ENCODE data around the gene SLC18A2.

Gene SLC18A2

DNA sequence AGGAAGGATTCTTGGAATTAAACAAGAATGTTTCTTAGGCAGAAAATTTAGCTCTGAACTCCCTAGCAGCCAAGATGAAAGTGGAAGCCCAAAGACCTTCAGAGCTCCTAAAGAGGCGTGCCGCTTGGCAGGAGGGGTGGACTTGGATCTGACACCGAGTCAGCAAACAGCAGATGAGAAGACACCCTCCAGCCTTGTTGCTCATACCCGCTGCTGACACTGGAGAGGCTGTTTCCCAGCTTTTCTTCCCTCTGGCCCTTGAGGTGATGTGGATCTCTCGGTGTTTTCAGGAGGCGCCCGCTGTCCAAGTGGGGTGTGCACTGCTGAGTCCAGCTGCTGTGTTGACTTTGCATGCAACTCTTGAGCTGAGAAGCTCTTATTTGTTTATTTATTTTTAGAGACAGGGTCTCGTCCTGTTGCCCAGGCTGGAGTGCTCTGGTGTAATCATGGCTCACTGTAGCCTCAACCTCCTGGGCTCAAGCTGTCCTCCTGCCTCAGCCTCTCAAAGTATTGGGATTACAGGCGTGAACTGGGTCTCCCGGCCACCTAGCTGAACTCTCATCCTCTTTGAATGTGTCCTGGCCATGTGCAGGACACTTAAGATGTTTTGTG is 21.5 kb downstream of the SLC18A2 start:
- no peak overlapping the region for H3K9ac ChIP-seq (ENCODE audit: low read depth in 1 of 2, low read length in 2 of 2)
- no peak overlapping the region for H3K27ac ChIP-seq (ENCODE audit: low read depth in 2 of 2, low read length in 2 of 2)
- no peaks in the 10 kb centered on the region for H3K9me3 ChIP-seq (ENCODE audit: control insufficient read depth in 2 of 2, low read length in 2 of 2)
- H3K36me3 ChIP-seq (ENCODE audit: control insufficient read depth in 2 of 2, insufficient read depth in 2 of 2, low read length in 2 of 2), result no peaks in the 10 kb centered on the region
- no peak overlapping the region for H3K4me3 ChIP-seq (ENCODE audit: low read length in 2 of 2)
- H3K27me3 ChIP-seq (ENCODE audit: control insufficient read depth in 2 of 2, insufficient read depth in 2 of 2, low read length in 2 of 2), result peaks cover 5 to 12% of the 10 kb centered on the region in 2 donors
- no peaks in the 10 kb centered on the region for H3K4me1 ChIP-seq (ENCODE audit: control insufficient read depth in 2 of 2, insufficient read depth in 2 of 2, low read length in 2 of 2)

DNA sequence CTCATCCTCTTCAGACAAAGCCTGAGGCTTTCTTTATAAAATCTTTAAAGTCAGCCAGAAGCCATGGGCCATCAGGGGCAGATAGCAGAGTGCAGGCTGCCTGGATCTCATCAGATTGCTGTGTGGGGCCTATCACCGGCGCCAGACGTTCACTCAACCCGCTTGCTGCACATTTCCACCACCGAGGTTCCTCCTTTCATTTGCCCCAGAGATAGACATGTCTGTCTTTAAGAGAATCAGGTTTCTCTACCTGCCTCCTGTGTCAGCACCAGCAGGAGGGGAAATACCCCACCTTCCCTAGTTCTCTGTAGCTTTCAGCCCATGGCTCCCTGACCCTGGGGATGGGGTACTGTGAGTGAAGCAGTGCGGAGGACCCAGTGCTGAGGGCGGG is 22.0 kb downstream of the SLC18A2 start:
- Histone ChIP-seq H3K4me1 (ENCODE audit: control insufficient read depth in 2 of 2, insufficient read depth in 2 of 2, low read length in 2 of 2) (no peaks in the 10 kb centered on the region), H3K9ac (ENCODE audit: low read depth in 1 of 2, low read length in 2 of 2) (no peak overlapping the region), H3K9me3 (ENCODE audit: control insufficient read depth in 2 of 2, low read length in 2 of 2) (no peaks in the 10 kb centered on the region), H3K4me3 (ENCODE audit: low read length in 2 of 2) (no peak overlapping the region), H3K36me3 (ENCODE audit: control insufficient read depth in 2 of 2, insufficient read depth in 2 of 2, low read length in 2 of 2) (no peaks in the 10 kb centered on the region), H3K27ac (ENCODE audit: low read depth in 2 of 2, low read length in 2 of 2) (no peak overlapping the region), H3K27me3 (ENCODE audit: control insufficient read depth in 2 of 2, insufficient read depth in 2 of 2, low read length in 2 of 2) (peaks cover 5 to 12% of the 10 kb centered on the region in 2 donors)

DNA sequence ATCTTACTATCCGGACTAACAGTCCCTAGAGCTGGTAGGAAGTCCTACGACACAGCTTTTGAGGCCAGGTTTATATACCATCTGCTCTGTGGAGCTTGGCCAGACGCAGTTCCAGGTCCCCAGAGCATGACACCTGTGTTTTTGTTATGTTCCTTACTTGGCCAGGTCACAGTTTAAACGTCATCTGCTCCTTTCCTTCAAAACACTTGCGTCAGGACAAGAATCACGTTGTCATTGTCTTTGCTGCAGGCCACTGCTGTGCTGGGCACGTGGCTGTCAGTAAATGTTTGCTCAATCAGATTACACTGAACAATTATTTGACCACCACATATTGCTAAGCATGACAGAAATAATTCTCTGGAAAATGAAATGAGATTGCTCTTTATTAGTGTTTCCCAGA is 23.9 kb downstream of the SLC18A2 start:
- H3K27ac ChIP-seq (ENCODE audit: low read depth in 2 of 2, low read length in 2 of 2), result no peak overlapping the region
- H3K9ac ChIP-seq (ENCODE audit: low read depth in 1 of 2, low read length in 2 of 2), result no peak overlapping the region
- no peak overlapping the region for H3K4me3 ChIP-seq (ENCODE audit: low read length in 2 of 2)
- no peaks in the 10 kb centered on the region for H3K9me3 ChIP-seq (ENCODE audit: control insufficient read depth in 2 of 2, low read length in 2 of 2)
- peaks cover 5 to 7% of the 10 kb centered on the region in 2 donors for H3K27me3 ChIP-seq (ENCODE audit: control insufficient read depth in 2 of 2, insufficient read depth in 2 of 2, low read length in 2 of 2)
- H3K36me3 ChIP-seq (ENCODE audit: control insufficient read depth in 2 of 2, insufficient read depth in 2 of 2, low read length in 2 of 2), result no peaks in the 10 kb centered on the region
- no peaks in the 10 kb centered on the region for H3K4me1 ChIP-seq (ENCODE audit: control insufficient read depth in 2 of 2, insufficient read depth in 2 of 2, low read length in 2 of 2)

DNA sequence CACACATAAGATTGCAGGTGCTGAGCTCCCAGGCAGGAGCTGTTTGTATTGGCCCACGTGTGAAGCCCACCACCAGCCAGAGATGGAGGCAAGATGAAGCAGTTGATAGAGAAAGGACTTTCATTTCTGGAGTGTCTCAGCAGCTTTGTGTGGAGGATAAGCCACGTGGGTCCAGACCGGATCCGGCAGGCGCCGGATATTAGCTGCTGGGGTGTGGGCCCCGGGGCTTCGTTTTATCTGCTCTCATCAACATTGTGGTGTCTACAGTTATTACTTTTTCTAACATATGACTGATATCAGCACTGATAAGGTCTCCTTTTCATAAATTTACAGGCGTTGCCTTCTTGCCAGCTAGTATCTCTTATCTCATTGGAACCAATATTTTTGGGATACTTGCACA is 25.5 kb downstream of the SLC18A2 start:
- H3K27ac ChIP-seq (ENCODE audit: low read depth in 2 of 2, low read length in 2 of 2), result no peak overlapping the region
- H3K36me3 ChIP-seq (ENCODE audit: control insufficient read depth in 2 of 2, insufficient read depth in 2 of 2, low read length in 2 of 2), result no peaks in the 10 kb centered on the region
- no peak overlapping the region for H3K4me3 ChIP-seq (ENCODE audit: low read length in 2 of 2)
- no peak overlapping the region for H3K9ac ChIP-seq (ENCODE audit: low read depth in 1 of 2, low read length in 2 of 2)
- H3K27me3 ChIP-seq (ENCODE audit: control insufficient read depth in 2 of 2, insufficient read depth in 2 of 2, low read length in 2 of 2), result no peaks in the 10 kb centered on the region
- H3K4me1 ChIP-seq (ENCODE audit: control insufficient read depth in 2 of 2, insufficient read depth in 2 of 2, low read length in 2 of 2), result no peaks in the 10 kb centered on the region
- H3K9me3 ChIP-seq (ENCODE audit: control insufficient read depth in 2 of 2, low read length in 2 of 2), result no peaks in the 10 kb centered on the region

DNA sequence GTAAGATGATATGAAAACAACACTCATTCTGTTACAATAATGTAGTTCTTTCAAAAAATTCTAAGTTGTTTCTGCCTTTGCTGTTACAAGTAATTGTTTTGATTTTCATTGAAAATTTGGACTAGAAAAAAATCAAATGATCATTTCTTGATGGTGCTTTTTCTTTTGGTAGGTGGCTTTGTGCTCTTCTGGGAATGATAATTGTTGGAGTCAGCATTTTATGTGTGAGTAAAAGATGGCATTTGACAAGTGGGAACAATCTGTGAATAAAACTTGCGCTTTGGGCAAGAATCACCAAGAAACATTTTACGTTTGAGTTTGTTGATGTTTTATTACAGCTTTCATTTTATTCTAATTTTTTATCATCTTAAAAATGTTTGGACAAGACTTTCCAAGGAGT is 25.9 kb downstream of the SLC18A2 start:
- Histone ChIP-seq H3K9ac (ENCODE audit: low read depth in 1 of 2, low read length in 2 of 2) (no peak overlapping the region), H3K36me3 (ENCODE audit: control insufficient read depth in 2 of 2, insufficient read depth in 2 of 2, low read length in 2 of 2) (no peaks in the 10 kb centered on the region), H3K27ac (ENCODE audit: low read depth in 2 of 2, low read length in 2 of 2) (no peak overlapping the region), H3K4me3 (ENCODE audit: low read length in 2 of 2) (no peak overlapping the region), H3K27me3 (ENCODE audit: control insufficient read depth in 2 of 2, insufficient read depth in 2 of 2, low read length in 2 of 2) (no peaks in the 10 kb centered on the region), H3K9me3 (ENCODE audit: control insufficient read depth in 2 of 2, low read length in 2 of 2) (no peaks in the 10 kb centered on the region), H3K4me1 (ENCODE audit: control insufficient read depth in 2 of 2, insufficient read depth in 2 of 2, low read length in 2 of 2) (no peaks in the 10 kb centered on the region)

DNA sequence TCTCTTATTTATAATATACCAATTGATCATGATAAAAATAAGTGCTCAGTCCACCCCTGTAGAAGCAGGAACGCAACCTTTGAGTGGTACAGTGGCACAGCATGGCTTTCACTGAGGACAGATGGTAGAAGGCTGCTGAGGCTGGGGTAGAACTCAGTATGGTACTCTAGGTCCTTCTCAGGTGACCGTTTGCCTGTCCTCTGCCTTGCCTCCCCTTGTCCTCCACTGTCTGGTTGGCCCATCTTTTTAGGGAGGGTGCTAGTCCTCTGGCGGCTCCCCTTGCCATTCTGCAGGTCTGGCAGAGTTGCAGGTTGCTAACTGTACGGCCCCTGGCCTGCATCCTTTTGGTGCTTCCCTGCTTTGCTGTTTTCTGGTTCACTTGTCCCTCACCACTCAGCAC is 27.3 kb downstream of the SLC18A2 start:
- H3K27ac ChIP-seq (ENCODE audit: low read depth in 2 of 2, low read length in 2 of 2), result no peak overlapping the region
- H3K36me3 ChIP-seq (ENCODE audit: control insufficient read depth in 2 of 2, insufficient read depth in 2 of 2, low read length in 2 of 2), result no peaks in the 10 kb centered on the region
- no peaks in the 10 kb centered on the region for H3K4me1 ChIP-seq (ENCODE audit: control insufficient read depth in 2 of 2, insufficient read depth in 2 of 2, low read length in 2 of 2)
- H3K27me3 ChIP-seq (ENCODE audit: control insufficient read depth in 2 of 2, insufficient read depth in 2 of 2, low read length in 2 of 2), result no peaks in the 10 kb centered on the region
- no peaks in the 10 kb centered on the region for H3K9me3 ChIP-seq (ENCODE audit: control insufficient read depth in 2 of 2, low read length in 2 of 2)
- H3K9ac ChIP-seq (ENCODE audit: low read depth in 1 of 2, low read length in 2 of 2), result no peak overlapping the region
- no peak overlapping the region for H3K4me3 ChIP-seq (ENCODE audit: low read length in 2 of 2)

DNA sequence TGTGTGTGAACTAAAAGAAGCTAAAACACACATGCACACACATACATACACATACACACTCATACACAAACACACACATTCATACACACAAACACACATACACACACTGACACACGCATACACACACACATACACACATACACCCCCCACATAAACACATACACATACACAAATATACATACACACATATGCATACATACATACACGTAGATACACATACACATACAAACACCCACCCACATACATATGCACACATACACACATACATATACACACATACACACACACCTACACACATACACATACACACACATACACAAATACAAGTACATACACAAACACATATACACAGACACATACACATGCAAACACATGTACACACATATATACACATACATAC is 28.0 kb downstream of the SLC18A2 start:
- Histone ChIP-seq H3K9me3 (ENCODE audit: control insufficient read depth in 2 of 2, low read length in 2 of 2) (no peaks in the 10 kb centered on the region), H3K4me1 (ENCODE audit: control insufficient read depth in 2 of 2, insufficient read depth in 2 of 2, low read length in 2 of 2) (no peaks in the 10 kb centered on the region), H3K27ac (ENCODE audit: low read depth in 2 of 2, low read length in 2 of 2) (no peak overlapping the region), H3K9ac (ENCODE audit: low read depth in 1 of 2, low read length in 2 of 2) (no peak overlapping the region), H3K36me3 (ENCODE audit: control insufficient read depth in 2 of 2, insufficient read depth in 2 of 2, low read length in 2 of 2) (no peaks in the 10 kb centered on the region), H3K4me3 (ENCODE audit: low read length in 2 of 2) (no peak overlapping the region), H3K27me3 (ENCODE audit: control insufficient read depth in 2 of 2, insufficient read depth in 2 of 2, low read length in 2 of 2) (no peaks in the 10 kb centered on the region)

DNA sequence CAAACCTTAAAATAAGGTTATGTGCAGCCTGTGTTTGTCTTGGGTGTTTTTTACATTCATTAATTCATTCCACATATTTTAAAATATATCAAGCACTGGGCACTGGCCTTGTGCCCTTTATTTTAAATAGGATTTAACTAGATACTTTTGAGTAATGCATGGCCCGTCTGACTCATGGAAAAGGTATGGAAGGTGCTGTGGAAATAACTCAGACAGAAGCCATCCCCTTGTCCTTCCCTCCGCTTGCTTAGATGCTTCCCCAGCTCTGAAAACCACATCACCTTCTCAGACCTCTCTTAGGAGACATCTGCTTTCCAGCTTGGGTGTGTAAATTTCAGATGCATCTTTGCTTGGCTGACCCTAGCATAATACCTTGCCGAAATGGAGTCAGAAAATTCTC is 30.5 kb downstream of the SLC18A2 start:
- H3K4me3 ChIP-seq (ENCODE audit: low read length in 2 of 2), result no peak overlapping the region
- H3K27me3 ChIP-seq (ENCODE audit: control insufficient read depth in 2 of 2, insufficient read depth in 2 of 2, low read length in 2 of 2), result no peaks in the 10 kb centered on the region
- H3K27ac ChIP-seq (ENCODE audit: low read depth in 2 of 2, low read length in 2 of 2), result no peak overlapping the region

DNA sequence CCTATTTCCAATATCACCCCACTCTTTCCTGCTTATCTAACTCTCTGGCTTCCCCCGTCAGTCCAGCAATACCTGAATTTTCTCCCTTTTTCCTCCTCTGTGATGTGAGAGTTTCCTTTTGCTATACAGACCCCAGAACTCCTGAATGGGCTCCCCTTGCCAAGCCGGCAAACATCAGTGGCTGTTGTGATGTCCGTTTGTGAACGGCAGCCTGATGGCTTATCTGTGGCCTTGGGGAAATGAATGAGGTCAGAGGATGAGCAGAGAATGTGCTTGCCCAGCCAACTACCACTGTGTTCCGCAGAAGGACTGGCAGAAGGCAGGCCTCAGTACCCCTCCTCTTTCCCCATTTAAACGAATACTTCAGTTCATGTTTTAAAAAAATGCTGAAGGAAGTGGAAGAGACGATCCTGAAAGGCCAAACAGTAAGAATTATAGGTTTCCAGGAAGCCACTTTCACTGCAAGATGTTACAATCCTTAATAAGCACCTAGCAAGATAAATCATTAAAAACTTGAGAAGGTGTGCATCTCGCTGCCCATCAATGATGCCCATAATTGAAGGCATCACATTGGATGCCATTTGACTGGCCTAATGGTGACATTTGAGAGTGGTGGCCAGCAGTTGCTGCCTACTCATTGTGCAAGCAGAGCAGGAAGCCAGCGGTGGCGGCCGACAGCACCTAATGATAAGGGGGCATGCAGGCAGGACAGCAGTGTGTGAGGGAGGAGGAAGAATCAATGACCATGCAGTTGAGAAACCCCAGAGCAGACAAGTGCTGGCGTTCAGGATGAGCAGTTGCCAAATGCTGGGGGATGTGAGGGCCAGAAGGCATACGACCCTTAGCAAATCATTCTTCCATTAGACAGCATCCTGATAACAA is 31.5 kb downstream of the SLC18A2 start:
- H3K4me1 ChIP-seq (ENCODE audit: control insufficient read depth in 2 of 2, insufficient read depth in 2 of 2, low read length in 2 of 2), result no peaks in the 10 kb centered on the region
- H3K36me3 ChIP-seq (ENCODE audit: control insufficient read depth in 2 of 2, insufficient read depth in 2 of 2, low read length in 2 of 2), result no peaks in the 10 kb centered on the region
- no peaks in the 10 kb centered on the region for H3K27me3 ChIP-seq (ENCODE audit: control insufficient read depth in 2 of 2, insufficient read depth in 2 of 2, low read length in 2 of 2)
- no peak overlapping the region for H3K9ac ChIP-seq (ENCODE audit: low read depth in 1 of 2, low read length in 2 of 2)
- H3K27ac ChIP-seq (ENCODE audit: low read depth in 2 of 2, low read length in 2 of 2), result no peak overlapping the region
- H3K9me3 ChIP-seq (ENCODE audit: control insufficient read depth in 2 of 2, low read length in 2 of 2), result no peaks in the 10 kb centered on the region
- no peak overlapping the region for H3K4me3 ChIP-seq (ENCODE audit: low read length in 2 of 2)

More for the DNA sequence above, 30.5 kb downstream of the SLC18A2 start:
- H3K9ac ChIP-seq (ENCODE audit: low read depth in 1 of 2, low read length in 2 of 2), result no peak overlapping the region
- no peaks in the 10 kb centered on the region for H3K36me3 ChIP-seq (ENCODE audit: control insufficient read depth in 2 of 2, insufficient read depth in 2 of 2, low read length in 2 of 2)
- no peaks in the 10 kb centered on the region for H3K4me1 ChIP-seq (ENCODE audit: control insufficient read depth in 2 of 2, insufficient read depth in 2 of 2, low read length in 2 of 2)
- no peaks in the 10 kb centered on the region for H3K9me3 ChIP-seq (ENCODE audit: control insufficient read depth in 2 of 2, low read length in 2 of 2)

DNA sequence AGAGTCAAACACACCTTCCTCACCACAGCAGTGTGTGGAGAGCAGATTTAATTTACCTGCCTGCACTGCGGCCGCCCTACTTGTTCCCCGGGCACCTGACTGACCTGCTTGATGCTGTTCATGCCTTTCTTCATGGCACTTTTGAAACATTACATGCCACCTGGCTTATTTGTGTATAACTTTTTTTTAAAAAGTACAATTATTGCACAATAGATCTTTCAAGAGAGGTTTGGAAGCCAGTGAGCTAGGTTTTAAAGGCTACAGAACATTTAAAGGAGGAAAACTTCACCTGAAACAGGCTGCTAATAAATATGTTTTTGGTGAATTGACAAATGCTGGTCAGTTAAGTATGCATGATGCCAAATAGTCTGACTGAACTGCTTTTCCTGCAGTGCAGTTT is 33.1 kb downstream of the SLC18A2 start:
- no peaks in the 10 kb centered on the region for H3K9me3 ChIP-seq (ENCODE audit: control insufficient read depth in 2 of 2, low read length in 2 of 2)
- no peak overlapping the region for H3K27ac ChIP-seq (ENCODE audit: low read depth in 2 of 2, low read length in 2 of 2)
- H3K36me3 ChIP-seq (ENCODE audit: control insufficient read depth in 2 of 2, insufficient read depth in 2 of 2, low read length in 2 of 2), result no peaks in the 10 kb centered on the region
- no peak overlapping the region for H3K4me3 ChIP-seq (ENCODE audit: low read length in 2 of 2)
- H3K9ac ChIP-seq (ENCODE audit: low read depth in 1 of 2, low read length in 2 of 2), result no peak overlapping the region
- H3K27me3 ChIP-seq (ENCODE audit: control insufficient read depth in 2 of 2, insufficient read depth in 2 of 2, low read length in 2 of 2), result no peaks in the 10 kb centered on the region
- H3K4me1 ChIP-seq (ENCODE audit: control insufficient read depth in 2 of 2, insufficient read depth in 2 of 2, low read length in 2 of 2), result no peaks in the 10 kb centered on the region

Data from mucosa of rectum (tissue), 2 donors.